ENCODE measurements around the gene VASH2. TPM values are rescaled to one million over a fixed set of nuclear protein-coding genes. Genes with fewer than 3 reads are reported as not detected.
"Not testable (repeated sequence)": the region's sequence is repeated elsewhere in the genome, so short reads cannot be mapped to it uniquely, and the experiment has no call there.

Gene VASH2
- total RNA-seq, 4 donors from 2014 or later = 1.5 TPM; not detected in 3

GRCh38 chr1:212964102-212964501 is 13.8 kb downstream of the VASH2 start:
- intact Hi-C loops (cut with DNase I; ENCODE audit: low total_unique reads) = no loop called here
- in situ Hi-C loops (cut with MboI; ENCODE audit: low sequenced_read_pairs in 4 of 4) = no loop called here
- Histone ChIP-seq H3K27ac (no peak overlapping the region), H3K9me3 (no peaks in the 10 kb centered on the region), H3K36me3 (no peaks in the 10 kb centered on the region), H3K27me3 (no peaks in the 10 kb centered on the region), H3K4me1 (peaks cover 0 to 7% of the 10 kb centered on the region in 2 donors), H3K4me3 (no peak overlapping the region)
- no peak for ATAC-seq
- TF ChIP-seq POLR2A (IDR thresholded peaks at IDR 0.05) (no peak), CTCF (IDR thresholded peaks at IDR 0.05 in 4 of 5, conservative IDR thresholded peaks at IDR 0.05 in 1 of 5) (no peak)
- DNase-seq = no peak

GRCh38 chr1:212964993-212965392 is 14.7 kb downstream of the VASH2 start:
- ATAC-seq; DNase-seq; H3K4me3 ChIP-seq; in situ Hi-C loops (cut with MboI; ENCODE audit: low sequenced_read_pairs in 4 of 4); H3K36me3 ChIP-seq; H3K9me3 ChIP-seq; H3K27me3 ChIP-seq; H3K27ac ChIP-seq; intact Hi-C loops (cut with DNase I; ENCODE audit: low total_unique reads): not testable (repeated sequence)
- H3K4me1 ChIP-seq = peaks cover 5 to 14% of the 10 kb centered on the region in 2 donors

- Histone ChIP-seq H3K27ac (no peak overlapping the region), H3K9me3 (no peaks in the 10 kb centered on the region), H3K4me3 (no peak overlapping the region), H3K27me3 (no peaks in the 10 kb centered on the region), H3K36me3 (no peaks in the 10 kb centered on the region), H3K4me1 (peaks cover 9 to 18% of the 10 kb centered on the region in 2 donors)
- DNase-seq (no peak), ATAC-seq (no peak)
- in situ Hi-C loops (cut with MboI; ENCODE audit: low sequenced_read_pairs in 4 of 4) (no loop called here), intact Hi-C loops (cut with DNase I; ENCODE audit: low total_unique reads) (no loop called here)
- TF ChIP-seq POLR2A (IDR thresholded peaks at IDR 0.05) (no peak), CTCF (IDR thresholded peaks at IDR 0.05 in 4 of 5, conservative IDR thresholded peaks at IDR 0.05 in 1 of 5) (no peak)
Observed at GRCh38 chr1:212966616-212967015, 16.3 kb downstream of the VASH2 start.

GRCh38 chr1:212967801-212968200 is 17.5 kb downstream of the VASH2 start:
- DNase-seq (no peak), ATAC-seq (no peak)
- no peaks in the 10 kb centered on the region for H3K27me3 ChIP-seq
- H3K27ac ChIP-seq = no peak overlapping the region
- no peak overlapping the region for H3K4me3 ChIP-seq
- intact Hi-C loops (cut with DNase I; ENCODE audit: low total_unique reads) = no loop called here
- no peak for TF ChIP-seq POLR2A (IDR thresholded peaks at IDR 0.05)
- TF ChIP-seq CTCF (IDR thresholded peaks at IDR 0.05 in 4 of 5, conservative IDR thresholded peaks at IDR 0.05 in 1 of 5) = peak in 1 of 5 experiments; percentile 9
- in situ Hi-C loops (cut with MboI; ENCODE audit: low sequenced_read_pairs in 4 of 4) = no loop called here
- H3K9me3 ChIP-seq = no peaks in the 10 kb centered on the region
- peaks cover 9 to 18% of the 10 kb centered on the region in 2 donors for H3K4me1 ChIP-seq
- no peaks in the 10 kb centered on the region for H3K36me3 ChIP-seq

GRCh38 chr1:212968368-212968863 is 18.1 kb downstream of the VASH2 start:
- intact Hi-C loops (cut with DNase I; ENCODE audit: low total_unique reads) (no loop called here), in situ Hi-C loops (cut with MboI; ENCODE audit: low sequenced_read_pairs in 4 of 4) (no loop called here)
- TF ChIP-seq CTCF (IDR thresholded peaks at IDR 0.05 in 4 of 5, conservative IDR thresholded peaks at IDR 0.05 in 1 of 5) = no peak
- no peak for TF ChIP-seq POLR2A (IDR thresholded peaks at IDR 0.05)
- no peaks in the 10 kb centered on the region for H3K27me3 ChIP-seq
- no peaks in the 10 kb centered on the region for H3K9me3 ChIP-seq
- DNase-seq (no peak), ATAC-seq (no peak)
- no peak overlapping the region for H3K4me3 ChIP-seq
- no peak overlapping the region for H3K27ac ChIP-seq
- H3K4me1 ChIP-seq = peaks cover 9 to 18% of the 10 kb centered on the region in 2 donors
- H3K36me3 ChIP-seq = no peaks in the 10 kb centered on the region

Data from gastrocnemius medialis (tissue), 4 donors.